OCI-LY1 (cell line): ENCODE results near the gene ISX.

Experiments used
- CTCF ChIP-seq: fragments of 200-600 bp; sonication (generic), shearing (Covaris generic); IDR thresholded peaks from 2 replicates; pipeline ENCODE4 v1.5.1; 2017; ENCODE audit warnings: mild to moderate bottlenecking, antibody characterized with exemption, low read length, moderate library complexity, mixed read lengths
- EZH2 ChIP-seq: fragments of 200-600 bp; sonication (generic), shearing (Covaris generic); IDR thresholded peaks from 2 replicates; pipeline ENCODE4 v1.8.0; 2017; ENCODE audit warnings: borderline replicate concordance, mixed run types, mild to moderate bottlenecking, antibody characterized with exemption, low read length, moderate library complexity, mixed read lengths

- TF ChIP-seq EZH2 (no peak), CTCF (no peak)
These were observed 8.8 kb upstream of the ISX start for GRCh38 chr22:35057155-35057554.
